ENCODE measurements around the gene KDM4E. TPM values are rescaled to one million over a fixed set of nuclear protein-coding genes. Genes with fewer than 3 reads are reported as not detected.
"Not testable (repeated sequence)": the region's sequence is repeated elsewhere in the genome, so short reads cannot be mapped to it uniquely, and the experiment has no call there.

Gene KDM4E
- polyA plus RNA-seq, 1 donor (not counting 4 experiments of a cell fraction or from before 2014, with no cell fraction given), result not detected

DNA sequence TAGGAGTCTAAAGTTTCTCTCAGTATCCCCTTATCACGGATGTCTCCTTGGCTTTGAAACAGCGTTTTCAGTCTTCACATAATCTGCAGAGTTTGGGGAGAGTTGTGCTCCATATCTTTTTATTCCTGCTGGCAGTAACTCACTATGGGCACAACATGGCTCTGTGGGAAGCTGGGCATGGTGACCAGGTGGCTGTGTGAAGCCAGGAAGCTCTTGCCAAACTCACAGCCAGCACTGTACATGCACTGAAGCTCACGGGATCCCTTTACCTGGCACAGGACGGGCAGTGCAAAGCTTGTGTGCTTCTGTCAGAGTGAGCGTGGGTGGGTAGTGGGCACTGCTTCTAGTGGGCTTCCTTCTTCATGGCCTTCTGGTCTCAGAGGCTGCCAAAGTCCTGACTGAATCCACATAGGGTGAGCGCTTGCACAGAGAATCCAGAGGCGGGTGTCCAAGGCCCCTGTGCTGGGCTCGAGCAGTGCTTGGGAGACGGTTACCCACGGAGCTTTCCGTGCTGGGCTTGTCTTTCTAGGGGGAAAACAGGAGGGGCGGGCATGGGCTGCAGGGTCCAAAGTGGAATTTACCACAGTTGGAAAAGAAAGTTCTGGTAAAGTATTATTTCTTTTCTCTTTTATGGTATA lies 10.8 kb upstream of the KDM4E start:
- no peaks in the 10 kb centered on the region for H3K9me1 ChIP-seq (ENCODE audit: control insufficient read depth, extremely low read depth, insufficient read depth, low read length)
- TF ChIP-seq, protein P1, sequence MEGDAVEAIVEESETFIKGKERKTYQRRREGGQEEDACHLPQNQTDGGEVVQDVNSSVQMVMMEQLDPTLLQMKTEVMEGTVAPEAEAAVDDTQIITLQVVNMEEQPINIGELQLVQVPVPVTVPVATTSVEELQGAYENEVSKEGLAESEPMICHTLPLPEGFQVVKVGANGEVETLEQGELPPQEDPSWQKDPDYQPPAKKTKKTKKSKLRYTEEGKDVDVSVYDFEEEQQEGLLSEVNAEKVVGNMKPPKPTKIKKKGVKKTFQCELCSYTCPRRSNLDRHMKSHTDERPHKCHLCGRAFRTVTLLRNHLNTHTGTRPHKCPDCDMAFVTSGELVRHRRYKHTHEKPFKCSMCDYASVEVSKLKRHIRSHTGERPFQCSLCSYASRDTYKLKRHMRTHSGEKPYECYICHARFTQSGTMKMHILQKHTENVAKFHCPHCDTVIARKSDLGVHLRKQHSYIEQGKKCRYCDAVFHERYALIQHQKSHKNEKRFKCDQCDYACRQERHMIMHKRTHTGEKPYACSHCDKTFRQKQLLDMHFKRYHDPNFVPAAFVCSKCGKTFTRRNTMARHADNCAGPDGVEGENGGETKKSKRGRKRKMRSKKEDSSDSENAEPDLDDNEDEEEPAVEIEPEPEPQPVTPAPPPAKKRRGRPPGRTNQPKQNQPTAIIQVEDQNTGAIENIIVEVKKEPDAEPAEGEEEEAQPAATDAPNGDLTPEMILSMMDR (optimal IDR thresholded peaks at IDR 0.05 in 1 of 3, IDR thresholded peaks at IDR 0.05 in 1 of 3, conservative IDR thresholded peaks at IDR 0.05 in 1 of 3; ENCODE audit: extremely low read depth in 1 of 3, insufficient read depth in 2 of 3, low read length in 3 of 3), result no peak
- no peak for TF ChIP-seq EZH2 (IDR thresholded peaks at IDR 0.05; ENCODE audit: low read length)
- H2AFZ ChIP-seq (ENCODE audit: control insufficient read depth, low read length), result no peak overlapping the region
- no peaks in the 10 kb centered on the region for H3K4me1 ChIP-seq (ENCODE audit: control insufficient read depth, extremely low read depth, insufficient read depth, low read length)
- DNase-seq (ENCODE audit: low read depth, low spot score) (no peak), FAIRE-seq (no peak)
- H3K36me3 ChIP-seq (ENCODE audit: control insufficient read depth in 2 of 2, extremely low read depth in 1 of 2, insufficient read depth in 2 of 2, low read length in 2 of 2), result no peaks in the 10 kb centered on the region
- dilution Hi-C loops (cut with MboI; ENCODE audit: extremely low pct_ligation_motif_present, low sequenced_read_pairs), result no loop called here
- no peaks in the 10 kb centered on the region for H3K27me3 ChIP-seq (ENCODE audit: control insufficient read depth, extremely low read depth, insufficient read depth, low read length)
- no peak overlapping the region for H3K4me2 ChIP-seq (ENCODE audit: control insufficient read depth, extremely low read depth, insufficient read depth, low read depth, low read length)
- H3K4me3 ChIP-seq (ENCODE audit: control insufficient read depth in 2 of 3, extremely low read depth in 1 of 3, insufficient read depth in 2 of 3, low read depth in 1 of 3, low read length in 3 of 3), result no peak overlapping the region
- H4K20me1 ChIP-seq (ENCODE audit: control insufficient read depth, extremely low read depth, insufficient read depth, low read length), result no peaks in the 10 kb centered on the region
- H3K27ac ChIP-seq (ENCODE audit: control insufficient read depth, insufficient read depth, low read length), result no peak overlapping the region
- H3K79me2 ChIP-seq (ENCODE audit: control insufficient read depth, insufficient read depth, low read length), result no peaks in the 10 kb centered on the region
- H3K9ac ChIP-seq (ENCODE audit: control insufficient read depth, extremely low read depth, insufficient read depth, low read length), result no peak overlapping the region
- no peaks in the 10 kb centered on the region for H3K9me3 ChIP-seq (ENCODE audit: control insufficient read depth, low read depth, low read length)

DNA sequence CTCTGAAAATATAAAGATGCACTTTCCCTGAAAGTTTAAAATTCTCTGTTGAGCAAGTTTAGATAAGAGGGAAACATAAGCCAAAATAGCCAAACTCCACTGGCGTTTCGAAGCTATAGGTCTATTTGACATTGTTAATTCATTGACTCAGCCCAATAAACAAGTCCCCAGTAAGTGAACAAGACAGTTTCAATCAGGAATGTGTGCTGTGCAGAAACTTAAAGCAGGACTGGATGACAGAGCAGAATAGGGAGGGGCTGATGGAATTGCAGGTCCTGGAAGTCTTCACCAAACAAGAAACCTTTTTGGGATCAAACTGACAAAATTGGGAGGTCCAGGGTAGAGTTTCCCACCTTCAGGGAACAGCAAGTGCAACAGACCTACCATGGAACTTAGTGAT lies 8.9 kb upstream of the KDM4E start:
- no peak overlapping the region for H3K27ac ChIP-seq (ENCODE audit: control insufficient read depth, insufficient read depth, low read length)
- no peak overlapping the region for H3K9ac ChIP-seq (ENCODE audit: control insufficient read depth, extremely low read depth, insufficient read depth, low read length)
- H3K4me1 ChIP-seq (ENCODE audit: control insufficient read depth, extremely low read depth, insufficient read depth, low read length), result no peaks in the 10 kb centered on the region
- dilution Hi-C loops (cut with MboI; ENCODE audit: extremely low pct_ligation_motif_present, low sequenced_read_pairs), result no loop called here
- FAIRE-seq, result no peak
- H3K79me2 ChIP-seq (ENCODE audit: control insufficient read depth, insufficient read depth, low read length), result no peaks in the 10 kb centered on the region
- H3K9me1 ChIP-seq (ENCODE audit: control insufficient read depth, extremely low read depth, insufficient read depth, low read length), result no peaks in the 10 kb centered on the region
- no peak overlapping the region for H3K4me3 ChIP-seq (ENCODE audit: control insufficient read depth in 2 of 3, extremely low read depth in 1 of 3, insufficient read depth in 2 of 3, low read depth in 1 of 3, low read length in 3 of 3)
- H3K36me3 ChIP-seq (ENCODE audit: control insufficient read depth in 2 of 2, extremely low read depth in 1 of 2, insufficient read depth in 2 of 2, low read length in 2 of 2), result no peaks in the 10 kb centered on the region
- DNase-seq (ENCODE audit: low read depth, low spot score), result no peak
- no peak overlapping the region for H2AFZ ChIP-seq (ENCODE audit: control insufficient read depth, low read length)
- no peaks in the 10 kb centered on the region for H3K27me3 ChIP-seq (ENCODE audit: control insufficient read depth, extremely low read depth, insufficient read depth, low read length)
- H3K9me3 ChIP-seq (ENCODE audit: control insufficient read depth, low read depth, low read length), result no peaks in the 10 kb centered on the region
- TF ChIP-seq EZH2 (IDR thresholded peaks at IDR 0.05; ENCODE audit: low read length), result no peak
- TF ChIP-seq, protein P1 (optimal IDR thresholded peaks at IDR 0.05 in 1 of 3, IDR thresholded peaks at IDR 0.05 in 1 of 3, conservative IDR thresholded peaks at IDR 0.05 in 1 of 3; ENCODE audit: extremely low read depth in 1 of 3, insufficient read depth in 2 of 3, low read length in 3 of 3), result no peak
- no peak overlapping the region for H3K4me2 ChIP-seq (ENCODE audit: control insufficient read depth, extremely low read depth, insufficient read depth, low read depth, low read length)
- no peaks in the 10 kb centered on the region for H4K20me1 ChIP-seq (ENCODE audit: control insufficient read depth, extremely low read depth, insufficient read depth, low read length)

DNA sequence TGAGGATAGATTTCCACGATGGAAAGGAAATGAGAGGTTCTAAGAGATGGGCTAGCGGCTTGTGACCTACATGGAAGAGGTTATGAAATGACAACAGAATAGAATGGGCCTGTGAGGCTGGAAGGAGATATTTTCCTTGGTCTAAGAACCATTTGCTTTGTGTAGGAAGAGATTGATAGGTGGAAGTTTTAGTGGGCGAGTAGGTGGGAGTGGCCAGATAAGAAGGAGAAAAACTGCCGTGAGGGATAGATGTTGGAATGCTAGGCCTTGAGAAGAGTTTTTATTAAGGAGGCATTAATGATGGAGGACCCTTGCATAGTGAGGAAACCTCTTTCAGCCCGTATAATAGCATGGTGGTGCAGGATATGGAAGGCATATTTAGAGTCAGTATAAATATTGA lies 3.6 kb upstream of the KDM4E start:
- H3K9me3 ChIP-seq (ENCODE audit: control insufficient read depth, low read depth, low read length); H3K36me3 ChIP-seq (ENCODE audit: control insufficient read depth in 2 of 2, extremely low read depth in 1 of 2, insufficient read depth in 2 of 2, low read length in 2 of 2); H4K20me1 ChIP-seq (ENCODE audit: control insufficient read depth, extremely low read depth, insufficient read depth, low read length); FAIRE-seq; H3K9me1 ChIP-seq (ENCODE audit: control insufficient read depth, extremely low read depth, insufficient read depth, low read length); H3K4me3 ChIP-seq (ENCODE audit: control insufficient read depth in 2 of 3, extremely low read depth in 1 of 3, insufficient read depth in 2 of 3, low read depth in 1 of 3, low read length in 3 of 3); H3K9ac ChIP-seq (ENCODE audit: control insufficient read depth, extremely low read depth, insufficient read depth, low read length); H3K27me3 ChIP-seq (ENCODE audit: control insufficient read depth, extremely low read depth, insufficient read depth, low read length); H2AFZ ChIP-seq (ENCODE audit: control insufficient read depth, low read length); H3K79me2 ChIP-seq (ENCODE audit: control insufficient read depth, insufficient read depth, low read length); H3K4me1 ChIP-seq (ENCODE audit: control insufficient read depth, extremely low read depth, insufficient read depth, low read length); DNase-seq (ENCODE audit: low read depth, low spot score); H3K27ac ChIP-seq (ENCODE audit: control insufficient read depth, insufficient read depth, low read length); dilution Hi-C loops (cut with MboI; ENCODE audit: extremely low pct_ligation_motif_present, low sequenced_read_pairs); H3K4me2 ChIP-seq (ENCODE audit: control insufficient read depth, extremely low read depth, insufficient read depth, low read depth, low read length): not testable (repeated sequence)

DNA sequence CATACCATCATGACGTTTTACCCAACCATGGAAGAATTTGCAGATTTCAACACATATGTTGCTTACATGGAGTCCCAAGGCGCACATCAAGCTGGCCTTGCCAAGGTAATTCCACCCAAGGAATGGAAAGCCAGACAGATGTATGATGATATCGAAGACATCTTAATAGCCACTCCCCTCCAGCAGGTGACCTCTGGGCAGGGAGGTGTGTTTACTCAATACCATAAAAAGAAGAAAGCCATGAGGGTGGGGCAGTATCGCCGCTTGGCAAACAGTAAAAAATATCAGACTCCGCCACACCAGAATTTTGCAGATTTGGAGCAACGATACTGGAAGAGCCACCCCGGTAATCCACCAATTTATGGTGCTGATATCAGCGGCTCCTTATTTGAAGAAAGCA lies 536 bp downstream of the KDM4E start:
- H3K36me3 ChIP-seq (ENCODE audit: control insufficient read depth in 2 of 2, extremely low read depth in 1 of 2, insufficient read depth in 2 of 2, low read length in 2 of 2); dilution Hi-C loops (cut with MboI; ENCODE audit: extremely low pct_ligation_motif_present, low sequenced_read_pairs); H4K20me1 ChIP-seq (ENCODE audit: control insufficient read depth, extremely low read depth, insufficient read depth, low read length); H3K27ac ChIP-seq (ENCODE audit: control insufficient read depth, insufficient read depth, low read length); H3K9me3 ChIP-seq (ENCODE audit: control insufficient read depth, low read depth, low read length); H3K4me3 ChIP-seq (ENCODE audit: control insufficient read depth in 2 of 3, extremely low read depth in 1 of 3, insufficient read depth in 2 of 3, low read depth in 1 of 3, low read length in 3 of 3); H3K9ac ChIP-seq (ENCODE audit: control insufficient read depth, extremely low read depth, insufficient read depth, low read length); H3K4me1 ChIP-seq (ENCODE audit: control insufficient read depth, extremely low read depth, insufficient read depth, low read length); H3K27me3 ChIP-seq (ENCODE audit: control insufficient read depth, extremely low read depth, insufficient read depth, low read length); FAIRE-seq; H3K4me2 ChIP-seq (ENCODE audit: control insufficient read depth, extremely low read depth, insufficient read depth, low read depth, low read length); H2AFZ ChIP-seq (ENCODE audit: control insufficient read depth, low read length); H3K9me1 ChIP-seq (ENCODE audit: control insufficient read depth, extremely low read depth, insufficient read depth, low read length); DNase-seq (ENCODE audit: low read depth, low spot score); H3K79me2 ChIP-seq (ENCODE audit: control insufficient read depth, insufficient read depth, low read length): not testable (repeated sequence)
